Tibial nerve (tissue), 3 donors: Measurements from ENCODE around the gene TEP1.

Source experiments
- CTCF ChIP-seq, 5 experiments: fragments of 200-600 bp in 3 of 5; fragments of 450-650 bp in 2 of 5; sonication (generic) in 3 of 5; IDR thresholded peaks; one replicate each; pipeline ENCODE4 v1.5.1; 2016 to 2019; ENCODE audit warnings: antibody characterized with exemption in 5 of 5, mild to moderate bottlenecking in 3 of 5, moderate library complexity in 2 of 5
- POLR2A ChIP-seq, 2 donors: fragments of 450-650 bp; IDR thresholded peaks; one replicate each; pipeline ENCODE4 v1.6.1; 2017; ENCODE audit warnings: antibody characterized with exemption in 2 of 2, mild to moderate bottlenecking in 2 of 2, moderate library complexity in 2 of 2

GRCh38 chr14:20332431-20332787, 80.9 kb downstream of the TEP1 start:
- TF ChIP-seq POLR2A (IDR thresholded peaks at IDR 0.05), result no peak
- no peak for TF ChIP-seq CTCF (IDR thresholded peaks at IDR 0.05)
